ENCODE measurements around the gene IQSEC3.

GRCh38 chr12:155006-155405 lies 88.4 kb downstream of the IQSEC3 start:
- no peak for TF ChIP-seq NFRKB (IDR thresholded peaks at IDR 0.05)
- no peak for TF ChIP-seq ARNT (IDR thresholded peaks at IDR 0.05)
- no peak for TF ChIP-seq LEF1 (IDR thresholded peaks at IDR 0.05; ENCODE audit: borderline replicate concordance)
- TF ChIP-seq FOXM1 (IDR thresholded peaks at IDR 0.05; ENCODE audit: borderline replicate concordance) = no peak
